Measurements from ENCODE around the gene MSH3. TPM values are rescaled to one million over a fixed set of nuclear protein-coding genes. Genes with fewer than 3 reads are reported as not detected.

The MSH3 gene
- polyA plus RNA-seq, 1 donor (not counting 4 experiments of a cell fraction or from before 2014, with no cell fraction given): 11.1 TPM

GRCh38 chr5:80715887-80716286, 61.4 kb downstream of the MSH3 start:
- H3K4me1 ChIP-seq (ENCODE audit: control insufficient read depth, extremely low read depth, insufficient read depth, low read length): peaks cover 7% of the 10 kb centered on the region
- dilution Hi-C loops (cut with MboI; ENCODE audit: extremely low pct_ligation_motif_present, low sequenced_read_pairs): no loop called here
- no peaks in the 10 kb centered on the region for H4K20me1 ChIP-seq (ENCODE audit: control insufficient read depth, extremely low read depth, insufficient read depth, low read length)
- H3K4me3 ChIP-seq (ENCODE audit: control insufficient read depth in 2 of 3, extremely low read depth in 1 of 3, insufficient read depth in 2 of 3, low read depth in 1 of 3, low read length in 3 of 3): no peak overlapping the region
- H2AFZ ChIP-seq (ENCODE audit: control insufficient read depth, low read length): no peak overlapping the region
- no peak overlapping the region for H3K27ac ChIP-seq (ENCODE audit: control insufficient read depth, insufficient read depth, low read length)
- no peaks in the 10 kb centered on the region for H3K9me1 ChIP-seq (ENCODE audit: control insufficient read depth, extremely low read depth, insufficient read depth, low read length)
- H3K9ac ChIP-seq (ENCODE audit: control insufficient read depth, extremely low read depth, insufficient read depth, low read length): no peak overlapping the region
- no peaks in the 10 kb centered on the region for H3K9me3 ChIP-seq (ENCODE audit: control insufficient read depth, low read depth, low read length)
- no peak for FAIRE-seq
- no peaks in the 10 kb centered on the region for H3K79me2 ChIP-seq (ENCODE audit: control insufficient read depth, insufficient read depth, low read length)
- DNase-seq (ENCODE audit: low read depth, low spot score): no peak
- TF ChIP-seq CTCF (optimal IDR thresholded peaks at IDR 0.05 in 1 of 3, IDR thresholded peaks at IDR 0.05 in 1 of 3, conservative IDR thresholded peaks at IDR 0.05 in 1 of 3; ENCODE audit: extremely low read depth in 1 of 3, insufficient read depth in 2 of 3, low read length in 3 of 3) (no peak), EZH2 (IDR thresholded peaks at IDR 0.05; ENCODE audit: low read length) (no peak)
- no peaks in the 10 kb centered on the region for H3K27me3 ChIP-seq (ENCODE audit: control insufficient read depth, extremely low read depth, insufficient read depth, low read length)
- peaks cover 0 to 3% of the 10 kb centered on the region in 2 experiments for H3K36me3 ChIP-seq (ENCODE audit: control insufficient read depth in 2 of 2, extremely low read depth in 1 of 2, insufficient read depth in 2 of 2, low read length in 2 of 2)
- no peak overlapping the region for H3K4me2 ChIP-seq (ENCODE audit: control insufficient read depth, extremely low read depth, insufficient read depth, low read depth, low read length)

- Histone ChIP-seq H4K20me1 (ENCODE audit: control insufficient read depth, extremely low read depth, insufficient read depth, low read length) (no peaks in the 10 kb centered on the region), H3K4me3 (ENCODE audit: control insufficient read depth in 2 of 3, extremely low read depth in 1 of 3, insufficient read depth in 2 of 3, low read depth in 1 of 3, low read length in 3 of 3) (no peak overlapping the region), H3K4me1 (ENCODE audit: control insufficient read depth, extremely low read depth, insufficient read depth, low read length) (no peaks in the 10 kb centered on the region), H3K36me3 (ENCODE audit: control insufficient read depth in 2 of 2, extremely low read depth in 1 of 2, insufficient read depth in 2 of 2, low read length in 2 of 2) (no peaks in the 10 kb centered on the region), H3K9me1 (ENCODE audit: control insufficient read depth, extremely low read depth, insufficient read depth, low read length) (no peaks in the 10 kb centered on the region), H3K4me2 (ENCODE audit: control insufficient read depth, extremely low read depth, insufficient read depth, low read depth, low read length) (no peak overlapping the region), H3K27me3 (ENCODE audit: control insufficient read depth, extremely low read depth, insufficient read depth, low read length) (no peaks in the 10 kb centered on the region), H3K9me3 (ENCODE audit: control insufficient read depth, low read depth, low read length) (no peaks in the 10 kb centered on the region), H3K27ac (ENCODE audit: control insufficient read depth, insufficient read depth, low read length) (no peak overlapping the region), H3K79me2 (ENCODE audit: control insufficient read depth, insufficient read depth, low read length) (no peaks in the 10 kb centered on the region), H3K9ac (ENCODE audit: control insufficient read depth, extremely low read depth, insufficient read depth, low read length) (no peak overlapping the region), H2AFZ (ENCODE audit: control insufficient read depth, low read length) (no peak overlapping the region)
- FAIRE-seq (no peak), DNase-seq (ENCODE audit: low read depth, low spot score) (no peak)
- dilution Hi-C loops (cut with MboI; ENCODE audit: extremely low pct_ligation_motif_present, low sequenced_read_pairs): no loop called here
- TF ChIP-seq CTCF (optimal IDR thresholded peaks at IDR 0.05 in 1 of 3, IDR thresholded peaks at IDR 0.05 in 1 of 3, conservative IDR thresholded peaks at IDR 0.05 in 1 of 3; ENCODE audit: extremely low read depth in 1 of 3, insufficient read depth in 2 of 3, low read length in 3 of 3): no peak
These were observed 65.7 kb downstream of the MSH3 start for GRCh38 chr5:80720181-80720580.

All from keratinocyte (primary cell).